Sigmoid colon (tissue), 7 donors: ENCODE results near the gene RBM10. TPM values are rescaled to one million over a fixed set of nuclear protein-coding genes. Genes with fewer than 3 reads are reported as not detected.
"Not testable (repeated sequence)": the region's sequence is repeated elsewhere in the genome, so short reads cannot be mapped to it uniquely, and the experiment has no call there.

Source experiments
- DNase-seq: peaks from one replicate; pipeline ENCODE4 v3.0.0-alpha.2; 2019
- H3K27ac ChIP-seq, 4 donors: fragments of 200-600 bp; sonication (generic); one replicate each; pipeline ENCODE4 v1.5.1; 2016 to 2019; ENCODE audit warnings: mild to moderate bottlenecking in 1 of 4
- H3K27me3 ChIP-seq, 3 donors: fragments of 200-600 bp; sonication (generic); one replicate each; pipeline ENCODE4 v1.5.1; 2019; ENCODE audit warnings: mild to moderate bottlenecking in 1 of 3
- H3K36me3 ChIP-seq, 4 donors: fragments of 200-600 bp; sonication (generic); one replicate each; pipeline ENCODE4 v1.5.1; 2016 to 2019
- H3K4me1 ChIP-seq, 4 donors: fragments of 200-600 bp; sonication (generic); one replicate each; pipeline ENCODE4 v1.5.1; 2017 to 2019
- H3K4me3 ChIP-seq, 4 donors: fragments of 200-600 bp; sonication (generic); one replicate each; pipeline ENCODE4 v1.5.1; 2017 to 2019; ENCODE audit warnings: mild to moderate bottlenecking in 2 of 4, moderate library complexity in 1 of 4
- H3K9me3 ChIP-seq, 4 donors: fragments of 200-600 bp in 3 of 4; sonication (generic) in 3 of 4; one replicate each; pipeline versions ENCODE4 v1.5.1 to v1.6.1; 2013 to 2019
- EP300 ChIP-seq, 4 donors: sonication (generic); formaldehyde crosslinking; IDR thresholded peaks; one replicate each; pipeline ENCODE4 v1.6.1; 2017; ENCODE audit warnings: antibody characterized with exemption in 4 of 4
- POLR2A ChIP-seq, 2 donors: fragments of 450-650 bp; IDR thresholded peaks; one replicate each; pipeline ENCODE4 v1.6.1; 2016; ENCODE audit warnings: antibody characterized with exemption in 2 of 2, mild to moderate bottlenecking in 2 of 2, moderate library complexity in 2 of 2
- POLR2AphosphoS5 ChIP-seq, 4 donors: sonication (generic); formaldehyde crosslinking; IDR thresholded peaks; one replicate each; pipeline ENCODE4 v1.6.1; 2017; ENCODE audit warnings: antibody characterized with exemption in 4 of 4
- whole genome bisulfite sequencing, 2 donors: extraction: QIAGEN DNeasy Blood & Tissue Kit; methylation state at CpG; one replicate each; pipeline ENCODE4 v1.1.7; 2013; 5-methylcytosine and 5-hydroxymethylcytosine counted together
- intact Hi-C: fragments of 100-400 bp; cut with DNase I; formaldehyde crosslinking; loops from one replicate; pipeline ENCODE4 v1.15.1; 2023
- polyA plus RNA-seq, 3 donors: library from polyadenylated mRNA; stranded (reverse); fragments of 200-250 nt; gene quantifications; one replicate each; pipeline ENCODE4 v1.2.3, GENCODE V29; 2013
- total RNA-seq, 4 donors: library from RNA; depleted of rRNA; stranded (reverse); fragments of >200 nt; gene quantifications; one replicate each; pipeline ENCODE4 v1.1.0, GENCODE V29; 2016
- TF ChIP-seq, protein P1 (sequence below), 4 experiments: fragments of 450-650 bp in 3 of 4; fragments of 200-600 bp in 1 of 4; IDR thresholded peaks; one replicate each; pipeline ENCODE4 v1.5.1; 2016 to 2019; ENCODE audit warnings: antibody characterized with exemption in 4 of 4, mild to moderate bottlenecking in 3 of 4, moderate library complexity in 2 of 4
- donor health status: healthy with polysubstance abuse.
- donor health status: Bipolar disorder and iron deficiency.
- donor health status: healthy.

The RBM10 gene
- total and polyA plus RNA-seq, 7 donors: 15.0 to 44.3 (median 22.4) TPM

GRCh38 chrX:47112316-47112954 is 32.6 kb upstream of the RBM10 start:
- Histone ChIP-seq H3K27me3 (no peaks in the 10 kb centered on the region), H3K27ac (no peak overlapping the region), H3K4me1 (no peaks in the 10 kb centered on the region), H3K4me3 (no peak overlapping the region), H3K36me3 (no peaks in the 10 kb centered on the region), H3K9me3 (no peaks in the 10 kb centered on the region)
- DNase-seq: no peak
- WGBS, 2 donors: 60 to 78% methylated on average over 9 of the region's 9 CpGs
- TF ChIP-seq POLR2AphosphoS5 (IDR thresholded peaks at IDR 0.05) (no peak), EP300 (IDR thresholded peaks at IDR 0.05) (no peak), POLR2A (IDR thresholded peaks at IDR 0.05) (no peak)
- TF ChIP-seq, protein P1, sequence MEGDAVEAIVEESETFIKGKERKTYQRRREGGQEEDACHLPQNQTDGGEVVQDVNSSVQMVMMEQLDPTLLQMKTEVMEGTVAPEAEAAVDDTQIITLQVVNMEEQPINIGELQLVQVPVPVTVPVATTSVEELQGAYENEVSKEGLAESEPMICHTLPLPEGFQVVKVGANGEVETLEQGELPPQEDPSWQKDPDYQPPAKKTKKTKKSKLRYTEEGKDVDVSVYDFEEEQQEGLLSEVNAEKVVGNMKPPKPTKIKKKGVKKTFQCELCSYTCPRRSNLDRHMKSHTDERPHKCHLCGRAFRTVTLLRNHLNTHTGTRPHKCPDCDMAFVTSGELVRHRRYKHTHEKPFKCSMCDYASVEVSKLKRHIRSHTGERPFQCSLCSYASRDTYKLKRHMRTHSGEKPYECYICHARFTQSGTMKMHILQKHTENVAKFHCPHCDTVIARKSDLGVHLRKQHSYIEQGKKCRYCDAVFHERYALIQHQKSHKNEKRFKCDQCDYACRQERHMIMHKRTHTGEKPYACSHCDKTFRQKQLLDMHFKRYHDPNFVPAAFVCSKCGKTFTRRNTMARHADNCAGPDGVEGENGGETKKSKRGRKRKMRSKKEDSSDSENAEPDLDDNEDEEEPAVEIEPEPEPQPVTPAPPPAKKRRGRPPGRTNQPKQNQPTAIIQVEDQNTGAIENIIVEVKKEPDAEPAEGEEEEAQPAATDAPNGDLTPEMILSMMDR (IDR thresholded peaks at IDR 0.05): no peak
- intact Hi-C loops: no loop called here

DNA sequence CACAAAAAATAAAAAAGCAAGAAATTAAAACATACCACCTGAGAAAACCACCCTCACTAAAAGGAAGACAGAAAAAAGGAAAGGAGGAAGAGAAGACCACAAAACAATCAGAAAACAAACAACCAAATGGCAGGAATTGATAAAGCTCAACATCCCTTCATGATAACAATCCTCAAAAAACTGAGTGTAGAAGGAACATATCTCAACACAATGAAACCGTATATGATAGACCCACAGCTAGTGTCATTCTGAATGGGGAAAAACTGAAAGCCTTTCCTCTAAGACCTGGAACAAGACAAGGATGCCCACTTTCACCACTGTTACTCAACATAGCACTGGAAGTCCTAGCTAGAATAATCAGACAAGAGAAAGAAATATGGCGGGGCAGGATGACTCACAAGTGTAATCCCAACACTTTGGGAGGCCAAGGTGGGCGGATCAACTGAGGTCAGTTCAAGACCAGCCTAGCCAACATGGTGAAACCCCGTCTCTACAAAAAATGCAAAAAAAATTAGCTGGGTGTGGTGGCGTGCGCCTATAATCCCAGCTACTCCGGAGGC is 28.4 kb upstream of the RBM10 start:
- H3K9me3 ChIP-seq, H3K27ac ChIP-seq, intact Hi-C loops, H3K27me3 ChIP-seq, H3K4me3 ChIP-seq, H3K36me3 ChIP-seq, H3K4me1 ChIP-seq: not testable (repeated sequence)
- DNase-seq: peak; percentile 3
- 95 to 96% methylated on average over 7 of the region's 7 CpGs for WGBS, 2 donors

DNA sequence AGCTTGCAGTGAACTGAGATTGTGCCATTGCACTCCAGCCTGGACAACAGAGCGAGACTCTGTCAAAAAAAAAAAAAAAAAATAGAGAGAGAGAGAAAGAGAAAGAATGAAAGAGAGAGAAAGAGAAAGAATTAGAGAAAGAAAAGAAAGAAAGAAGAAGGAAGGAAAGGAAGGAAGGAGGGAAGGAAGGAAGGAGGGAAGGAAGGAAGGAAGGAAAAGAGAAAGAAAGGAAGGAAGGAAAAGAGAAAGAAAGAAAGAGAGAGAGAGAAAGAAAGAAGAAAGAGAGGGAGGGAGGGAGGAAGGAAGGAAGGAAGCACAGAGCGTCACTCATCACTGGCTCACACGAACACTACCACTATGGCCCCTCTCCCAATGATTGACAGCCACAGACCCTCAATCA is 20.6 kb upstream of the RBM10 start:
- intact Hi-C loops, H3K36me3 ChIP-seq, H3K4me1 ChIP-seq, H3K4me3 ChIP-seq, H3K9me3 ChIP-seq, H3K27me3 ChIP-seq, DNase-seq, H3K27ac ChIP-seq: not testable (repeated sequence)
- WGBS, 2 donors: 85% methylated on average over 3 of the region's 3 CpGs

DNA sequence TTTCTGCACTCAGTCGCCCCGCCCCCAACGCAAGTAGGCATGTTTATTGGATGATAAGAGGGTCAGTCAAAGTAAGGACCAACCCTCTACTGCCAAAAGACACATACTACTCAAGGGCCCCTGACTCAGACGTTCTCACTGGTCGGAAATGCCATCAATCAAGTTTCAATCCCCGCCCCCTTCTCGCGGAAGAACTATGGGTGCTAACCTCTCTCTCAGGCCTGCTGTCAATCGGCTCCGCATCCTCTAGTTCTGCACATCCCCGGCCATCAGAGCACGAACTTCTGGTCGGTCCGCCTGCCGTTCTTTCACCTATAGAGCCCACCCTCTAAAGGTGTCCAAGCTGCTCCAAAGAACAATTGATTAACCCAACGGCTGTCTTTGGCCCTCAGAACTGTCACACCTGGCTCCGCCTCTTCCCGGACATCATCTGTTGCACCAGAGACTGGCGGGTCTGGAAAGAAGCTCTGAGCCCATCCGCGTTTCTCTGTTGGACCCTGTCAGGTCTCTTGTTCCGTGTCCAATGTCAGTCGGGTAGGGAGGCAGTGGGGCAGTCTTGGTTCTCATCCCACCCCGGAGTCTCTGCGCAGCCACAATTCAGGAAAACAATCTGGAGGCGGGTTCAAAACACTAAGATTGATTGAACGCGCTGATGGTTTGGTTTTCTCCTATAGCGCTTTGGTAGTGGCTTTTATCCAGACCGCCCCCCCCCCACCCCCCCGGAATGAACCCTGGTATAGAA is 15.7 kb upstream of the RBM10 start:
- no peaks in the 10 kb centered on the region for H3K36me3 ChIP-seq
- intact Hi-C loops: no loop called here
- H3K4me1 ChIP-seq: peaks cover 0 to 9% (median 0%) of the 10 kb centered on the region in 4 donors
- H3K9me3 ChIP-seq: no peaks in the 10 kb centered on the region
- H3K27me3 ChIP-seq: no peaks in the 10 kb centered on the region
- peak overlapping the region; percentile 77 to 81 (median 80) for H3K27ac ChIP-seq
- WGBS, 2 donors: 0% methylated on average over 31 of the region's 31 CpGs
- TF ChIP-seq POLR2A (IDR thresholded peaks at IDR 0.05) (no peak), POLR2AphosphoS5 (IDR thresholded peaks at IDR 0.05) (peak; percentile 26 to 65 (median 42)), EP300 (IDR thresholded peaks at IDR 0.05) (no peak)
- TF ChIP-seq, protein P1 (IDR thresholded peaks at IDR 0.05): no peak
- H3K4me3 ChIP-seq: peak overlapping the region; percentile 48 to 54 (median 52)
- DNase-seq: peak; percentile 96

DNA sequence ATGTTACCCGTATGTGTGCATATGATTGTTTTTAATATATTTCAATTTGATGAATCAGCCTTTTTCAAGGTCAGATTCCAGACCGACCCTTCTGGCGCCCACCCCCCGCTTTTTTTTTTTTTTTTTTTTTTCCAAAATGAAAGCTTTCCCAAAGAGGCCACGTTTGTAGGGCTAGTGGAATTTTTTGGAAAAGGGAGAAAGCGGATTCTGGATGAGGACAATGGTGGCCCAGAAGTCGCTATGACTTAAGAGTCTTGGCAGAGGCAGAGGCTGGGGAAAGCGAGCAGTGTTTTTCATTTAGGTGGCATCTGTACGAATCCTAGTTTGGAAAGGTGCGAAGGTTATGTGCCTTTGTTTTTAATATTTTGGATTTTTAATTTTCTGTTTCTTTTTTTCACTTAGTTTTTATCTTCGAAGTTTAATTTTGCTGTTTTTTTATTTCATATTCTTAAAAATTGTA is 15.1 kb upstream of the RBM10 start:
- intact Hi-C loops: no loop called here
- Histone ChIP-seq H3K27me3 (no peaks in the 10 kb centered on the region), H3K27ac (peak overlapping the region; percentile 77 to 81 (median 80)), H3K4me3 (peak overlapping the region; percentile 48 to 54 (median 52)), H3K36me3 (no peaks in the 10 kb centered on the region), H3K4me1 (peaks cover 0 to 9% (median 0%) of the 10 kb centered on the region in 4 donors), H3K9me3 (no peaks in the 10 kb centered on the region)
- TF ChIP-seq, protein P1 (IDR thresholded peaks at IDR 0.05): no peak
- TF ChIP-seq POLR2A (IDR thresholded peaks at IDR 0.05) (no peak), EP300 (IDR thresholded peaks at IDR 0.05) (no peak), POLR2AphosphoS5 (IDR thresholded peaks at IDR 0.05) (no peak)
- WGBS, 2 donors: 16 to 26% methylated on average over 11 of the region's 11 CpGs
- peak; percentile 21 for DNase-seq
